ENCODE measurements around the gene TXN2. TPM values are rescaled to one million over a fixed set of nuclear protein-coding genes. Genes with fewer than 3 reads are reported as not detected.

The TXN2 gene, protein sequence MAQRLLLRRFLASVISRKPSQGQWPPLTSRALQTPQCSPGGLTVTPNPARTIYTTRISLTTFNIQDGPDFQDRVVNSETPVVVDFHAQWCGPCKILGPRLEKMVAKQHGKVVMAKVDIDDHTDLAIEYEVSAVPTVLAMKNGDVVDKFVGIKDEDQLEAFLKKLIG
- 18.2 and 27.6 TPM in 2 replicates for total RNA-seq

GRCh38 chr22:36481393-36482168 is at the start of gene TXN2:
TSS of gene TXN2 (minus strand) at chr22:36481640. CDS start at chr22:36480837, 803 bp downstream.

GRCh38 chr22:36528795-36529751 is 47.6 kb upstream of the TXN2 start, which contains the start of gene EIF3D:
TSS of gene EIF3D (minus strand) at chr22:36529166. CDS start at chr22:36526121, 3,045 bp downstream.

GRCh38 chr22:36506637-36507517 is 25.4 kb upstream of the TXN2 start, which contains the start of gene FOXRED2:
TSS of gene FOXRED2 (minus strand) at chr22:36507040. CDS start at chr22:36506422, 618 bp downstream.

Small RNA genes lying within 50 kb of the gene (small RNA-seq; reads per million reads assigned to genes)
- gene RF00019: not detected

Other genes with a start within 250 kb of the TXN2 start
- gene APOL2, start 242.1 kb downstream of the TXN2 start, total RNA-seq: 19.0 and 26.8 TPM in 2 replicates
- gene APOL1, start 228.5 kb downstream of the TXN2 start, total RNA-seq: 3.1 and 10.3 TPM in 2 replicates
- gene MYH9, start 93.7 kb downstream of the TXN2 start, total RNA-seq: 194 and 267 TPM in 2 replicates
- gene FOXRED2, start 25.4 kb upstream of the TXN2 start, total RNA-seq: 11.0 and 14.7 TPM in 2 replicates
- gene EIF3D, start 47.5 kb upstream of the TXN2 start, total RNA-seq: 369 and 397 TPM in 2 replicates
- gene CACNG2, start 222.1 kb upstream of the TXN2 start, total RNA-seq: not detected in 2 replicates

Data from subcutaneous preadipocyte (primary cell).